H9 (cell line): Measurements from ENCODE around the gene RAB3IL1. TPM values are rescaled to one million over a fixed set of nuclear protein-coding genes. Genes with fewer than 3 reads are reported as not detected.

ENCODE experiments used
- DNase-seq: peaks from one replicate; pipeline ENCODE4 v3.0.0-alpha.2; 2017
- H2AFZ ChIP-seq: one replicate; pipeline ENCODE4 v1.6.1; 2013; ENCODE audit warnings: mild to moderate bottlenecking, low read length, control low read depth, moderate library complexity
- H2AK5ac ChIP-seq: 2 replicates; pipeline ENCODE4 v1.6.1; 2013; ENCODE audit warnings: low read length, control low read depth, mixed read lengths; ENCODE audit not compliant: insufficient read length
- H2BK120ac ChIP-seq: one replicate; pipeline ENCODE4 v1.6.1; 2013; ENCODE audit warnings: low read depth, mild to moderate bottlenecking, low read length, control low read depth, inconsistent platforms; ENCODE audit not compliant: poor library complexity, severe bottlenecking
- H2BK12ac ChIP-seq: 2 replicates; pipeline ENCODE4 v1.6.1; 2013; ENCODE audit warnings: low read length, control low read depth, mixed read lengths, low read depth; ENCODE audit not compliant: insufficient read length
- H2BK15ac ChIP-seq: 2 replicates; pipeline ENCODE4 v1.6.1; 2013; ENCODE audit warnings: low read depth, low read length, control low read depth
- H2BK20ac ChIP-seq: one replicate; pipeline ENCODE4 v1.6.1; 2013; ENCODE audit warnings: low read depth, mild to moderate bottlenecking, low read length, control low read depth, inconsistent platforms; ENCODE audit not compliant: poor library complexity, severe bottlenecking
- H2BK5ac ChIP-seq: 2 replicates; pipeline ENCODE4 v1.6.1; 2013; ENCODE audit warnings: low read length, control low read depth, mixed read lengths; ENCODE audit not compliant: insufficient read length
- H3K14ac ChIP-seq: 2 replicates; pipeline ENCODE4 v1.6.1; 2013; ENCODE audit warnings: low read length, control low read depth; ENCODE audit not compliant: insufficient read depth
- H3K18ac ChIP-seq: 2 replicates; pipeline ENCODE4 v1.6.1; 2013; ENCODE audit warnings: low read depth, mild to moderate bottlenecking, mixed read lengths, low read length, control low read depth; ENCODE audit not compliant: insufficient read length
- H3K23ac ChIP-seq: 2 replicates; pipeline ENCODE4 v1.6.1; 2013; ENCODE audit warnings: low read length, control low read depth, mixed read lengths, low read depth; ENCODE audit not compliant: insufficient read length
- H3K23me2 ChIP-seq: 2 replicates; pipeline ENCODE4 v1.6.1; 2013; ENCODE audit warnings: low read depth, mild to moderate bottlenecking, mixed read lengths, low read length, control low read depth; ENCODE audit not compliant: insufficient read length, poor library complexity, severe bottlenecking
- H3K27ac ChIP-seq: 2 replicates; pipeline ENCODE4 v1.5.1; 2013; ENCODE audit warnings: low read length, control low read depth, mixed read lengths, low read depth; ENCODE audit not compliant: insufficient read length
- H3K27me3 ChIP-seq: 2 replicates; pipeline ENCODE4 v1.6.1; 2013; ENCODE audit warnings: low read length, control low read depth, inconsistent platforms; ENCODE audit not compliant: insufficient read depth
- H3K4ac ChIP-seq: 2 replicates; pipeline ENCODE4 v1.6.1; 2013; ENCODE audit warnings: low read depth, mild to moderate bottlenecking, control low read depth, inconsistent platforms, low read length, moderate library complexity
- H3K4me1 ChIP-seq: 2 replicates; pipeline ENCODE4 v1.6.1; 2013; ENCODE audit warnings: low read length, control low read depth, inconsistent platforms; ENCODE audit not compliant: insufficient read depth
- H3K4me2 ChIP-seq: 2 replicates; pipeline ENCODE4 v1.6.1; 2013; ENCODE audit warnings: low read length, control low read depth, mixed read lengths; ENCODE audit not compliant: insufficient read length, insufficient read depth
- H3K56ac ChIP-seq: 2 replicates; pipeline ENCODE4 v1.6.1; 2013; ENCODE audit warnings: low read depth, mild to moderate bottlenecking, mixed read lengths, low read length, control low read depth; ENCODE audit not compliant: insufficient read length
- H3K79me1 ChIP-seq: 2 replicates; pipeline ENCODE4 v1.6.1; 2013; ENCODE audit warnings: low read depth, mild to moderate bottlenecking, moderate library complexity, low read length, control low read depth, inconsistent platforms; ENCODE audit not compliant: insufficient read depth, poor library complexity, severe bottlenecking
- H3K79me2 ChIP-seq: 2 replicates; pipeline ENCODE4 v1.6.1; 2013; ENCODE audit warnings: low read length, control low read depth, inconsistent platforms; ENCODE audit not compliant: insufficient read depth
- H3K9ac ChIP-seq: 2 replicates; pipeline ENCODE4 v1.6.1; 2013; ENCODE audit warnings: low read length, control low read depth, mixed read lengths; ENCODE audit not compliant: insufficient read length; ENCODE audit errors: extremely low read depth
- H3K9me3 ChIP-seq: one replicate; pipeline ENCODE4 v1.6.1; 2013; ENCODE audit warnings: low read depth, low read length, inconsistent platforms; ENCODE audit not compliant: control insufficient read depth
- H3T11ph ChIP-seq: one replicate; pipeline ENCODE4 v1.6.1; 2013; ENCODE audit warnings: mild to moderate bottlenecking, low read length, control low read depth, inconsistent platforms
- H4K20me1 ChIP-seq: one replicate; pipeline ENCODE4 v1.6.1; 2013; ENCODE audit not compliant: control insufficient read depth, insufficient read length, insufficient read depth
- H4K5ac ChIP-seq: 2 replicates; pipeline ENCODE4 v1.6.1; 2013; ENCODE audit warnings: low read depth, mild to moderate bottlenecking, mixed read lengths, low read length, control low read depth; ENCODE audit not compliant: insufficient read length
- H4K8ac ChIP-seq: replicated peaks from 2 replicates; pipeline ENCODE4 v1.6.1; 2013; ENCODE audit warnings: low read length, control low read depth, mixed read lengths, low read depth; ENCODE audit not compliant: insufficient read length
- H4K91ac ChIP-seq: 2 replicates; pipeline ENCODE4 v1.6.1; 2013; ENCODE audit warnings: low read depth, mild to moderate bottlenecking, moderate library complexity, mixed read lengths, low read length, control low read depth; ENCODE audit not compliant: insufficient read length
- H3K27ac Mint-ChIP-seq, 3 experiments: 2 replicates in 2 of 3; 3 replicates in 1 of 3; pipeline ENCODE4 v1.8.0; 2020 to 2021; ENCODE audit warnings: mixed read lengths in 3 of 3, mild to moderate bottlenecking in 1 of 3, moderate library complexity in 1 of 3
- H3K27me3 Mint-ChIP-seq: 2 replicates; pipeline ENCODE4 v1.8.0; 2021; ENCODE audit warnings: low read depth, mild to moderate bottlenecking, moderate library complexity, mixed read lengths
- H3K36me3 Mint-ChIP-seq, 3 experiments: 2 replicates in 2 of 3; 3 replicates in 1 of 3; pipeline ENCODE4 v1.8.0; 2020 to 2021; ENCODE audit warnings: low read depth in 3 of 3, mixed read lengths in 3 of 3; ENCODE audit not compliant: insufficient read depth in 1 of 3
- H3K4me1 Mint-ChIP-seq, 2 experiments: 2 replicates each; pipeline ENCODE4 v1.8.0; 2020; ENCODE audit warnings: mixed read lengths in 2 of 2
- H3K4me3 Mint-ChIP-seq, 2 experiments: 2 replicates in 1 of 2; 3 replicates in 1 of 2; pipeline ENCODE4 v1.8.0; 2020 to 2021; ENCODE audit warnings: mild to moderate bottlenecking in 2 of 2, mixed read lengths in 2 of 2, moderate library complexity in 1 of 2
- H3K9me3 Mint-ChIP-seq, 2 experiments: 2 replicates in 1 of 2; 3 replicates in 1 of 2; pipeline ENCODE4 v1.8.0; 2020; ENCODE audit warnings: mild to moderate bottlenecking in 2 of 2, mixed read lengths in 2 of 2, moderate library complexity in 1 of 2
- WGBS: extraction: QIAGEN DNeasy Blood & Tissue Kit; methylation state at CpG from one replicate; pipeline ENCODE4 v1.1.7; 2013; ENCODE audit warnings: missing lambda C conversion rate, low lambda C conversion rate, mixed read lengths; ENCODE audit not compliant: insufficient read length; ENCODE audit errors: extremely low coverage; 5-methylcytosine and 5-hydroxymethylcytosine counted together
- total RNA-seq: library from RNA; stranded (reverse); gene quantifications from 2 replicates; pipeline ENCODE4 v1.2.1, GENCODE V29; 2021
- TF ChIP-seq, protein P1 (sequence below): fragments of 200-600 bp; sonication (generic); conservative IDR thresholded peaks from 3 replicates; pipeline ENCODE4 v1.8.0; 2021; ENCODE audit warnings: antibody characterized with exemption, mild to moderate bottlenecking

The RAB3IL1 gene
- total RNA-seq, 1 experiment from 2014 or later: 2.4 TPM

DNA sequence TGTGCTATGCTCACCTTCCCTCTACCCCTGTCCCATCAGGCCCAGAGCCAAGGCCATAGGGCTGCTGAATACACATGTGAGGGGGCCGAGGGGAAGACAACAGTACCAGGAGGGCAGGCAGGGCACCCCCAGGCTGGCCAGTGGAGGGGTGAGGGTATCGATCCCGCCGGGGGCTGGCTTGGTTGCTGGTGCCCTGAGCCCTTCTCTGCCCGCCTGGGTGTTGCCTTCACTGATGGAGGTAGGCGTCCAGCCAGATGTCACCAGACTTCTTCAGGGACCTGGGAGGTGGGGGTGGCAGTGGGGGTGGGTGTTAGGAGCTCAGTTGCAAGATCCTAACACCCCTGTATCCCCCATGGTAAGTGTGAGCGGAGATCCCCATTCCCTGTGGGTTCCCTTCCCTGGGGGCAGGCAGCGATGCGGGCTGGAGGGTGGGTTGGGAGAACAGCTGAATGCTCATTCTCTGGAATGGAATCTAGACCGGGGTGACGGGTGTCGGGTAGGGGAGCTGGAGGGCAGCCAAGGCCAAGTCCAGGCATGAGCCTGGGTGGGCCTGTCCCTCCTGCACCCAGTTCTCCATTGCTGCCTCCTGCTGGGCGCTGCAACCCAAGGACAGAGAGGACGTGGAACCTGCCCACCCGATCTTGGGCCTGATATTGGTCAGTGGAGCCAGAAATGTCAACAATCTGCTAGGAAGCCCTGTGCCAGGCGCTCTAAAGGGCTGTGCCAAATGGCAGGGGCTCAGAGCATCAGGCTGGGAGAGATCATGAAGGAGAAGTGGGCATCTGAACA lies 43.6 kb downstream of the RAB3IL1 start:
- no peak overlapping the region for H3K56ac ChIP-seq
- WGBS: no CpG with 5 or more reads among the region's 16 CpGs
- no peak overlapping the region for H3K4ac ChIP-seq
- H4K8ac ChIP-seq: no peak overlapping the region
- H2BK20ac ChIP-seq: no peak overlapping the region
- H3K79me1 ChIP-seq: no peaks in the 10 kb centered on the region
- H2BK15ac ChIP-seq: no peak overlapping the region
- no peaks in the 10 kb centered on the region for H3K9me3 Mint-ChIP-seq
- no peaks in the 10 kb centered on the region for H4K20me1 ChIP-seq
- no peak overlapping the region for H2AFZ ChIP-seq
- no peak overlapping the region for H2BK12ac ChIP-seq
- peaks cover 29 to 30% of the 10 kb centered on the region in 2 experiments for H3K4me1 Mint-ChIP-seq
- peaks cover 26% of the 10 kb centered on the region for H3K27me3 Mint-ChIP-seq
- H3K23me2 ChIP-seq: no peaks in the 10 kb centered on the region
- H3K27me3 ChIP-seq: no peaks in the 10 kb centered on the region; the same call in 1 of the 2 replicates
- H4K5ac ChIP-seq: no peak overlapping the region
- H3K18ac ChIP-seq: no peak overlapping the region
- no peak overlapping the region for H2AK5ac ChIP-seq
- H4K91ac ChIP-seq: no peak overlapping the region
- no peak overlapping the region for H3K4me2 ChIP-seq
- H3K27ac Mint-ChIP-seq: 0 out of 7 replicates have a peak overlapping the region, but pooled peaks of 1 of the 3 experiments have one; percentile 30
- no peak overlapping the region for H3K4me3 Mint-ChIP-seq
- H3K79me2 ChIP-seq: no peaks in the 10 kb centered on the region
- H3K14ac ChIP-seq: no peak overlapping the region
- H3K36me3 Mint-ChIP-seq: no peaks in the 10 kb centered on the region; a peak in 1 of 7 replicates
- DNase-seq: no peak
- no peak overlapping the region for H3K9ac ChIP-seq
- no peak overlapping the region for H3K23ac ChIP-seq
- no peak overlapping the region for H3T11ph ChIP-seq
- H3K4me1 ChIP-seq: peaks cover 5% of the 10 kb centered on the region; the same call in 1 of the 2 replicates
- TF ChIP-seq, protein P1, sequence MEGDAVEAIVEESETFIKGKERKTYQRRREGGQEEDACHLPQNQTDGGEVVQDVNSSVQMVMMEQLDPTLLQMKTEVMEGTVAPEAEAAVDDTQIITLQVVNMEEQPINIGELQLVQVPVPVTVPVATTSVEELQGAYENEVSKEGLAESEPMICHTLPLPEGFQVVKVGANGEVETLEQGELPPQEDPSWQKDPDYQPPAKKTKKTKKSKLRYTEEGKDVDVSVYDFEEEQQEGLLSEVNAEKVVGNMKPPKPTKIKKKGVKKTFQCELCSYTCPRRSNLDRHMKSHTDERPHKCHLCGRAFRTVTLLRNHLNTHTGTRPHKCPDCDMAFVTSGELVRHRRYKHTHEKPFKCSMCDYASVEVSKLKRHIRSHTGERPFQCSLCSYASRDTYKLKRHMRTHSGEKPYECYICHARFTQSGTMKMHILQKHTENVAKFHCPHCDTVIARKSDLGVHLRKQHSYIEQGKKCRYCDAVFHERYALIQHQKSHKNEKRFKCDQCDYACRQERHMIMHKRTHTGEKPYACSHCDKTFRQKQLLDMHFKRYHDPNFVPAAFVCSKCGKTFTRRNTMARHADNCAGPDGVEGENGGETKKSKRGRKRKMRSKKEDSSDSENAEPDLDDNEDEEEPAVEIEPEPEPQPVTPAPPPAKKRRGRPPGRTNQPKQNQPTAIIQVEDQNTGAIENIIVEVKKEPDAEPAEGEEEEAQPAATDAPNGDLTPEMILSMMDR: no peak
- no peaks in the 10 kb centered on the region for H3K9me3 ChIP-seq
- H3K27ac ChIP-seq: no peak overlapping the region
- H2BK120ac ChIP-seq: no peak overlapping the region
- H2BK5ac ChIP-seq: no peak overlapping the region
